ENCODE data around the gene B4GALT2.

The B4GALT2 gene

DNA sequence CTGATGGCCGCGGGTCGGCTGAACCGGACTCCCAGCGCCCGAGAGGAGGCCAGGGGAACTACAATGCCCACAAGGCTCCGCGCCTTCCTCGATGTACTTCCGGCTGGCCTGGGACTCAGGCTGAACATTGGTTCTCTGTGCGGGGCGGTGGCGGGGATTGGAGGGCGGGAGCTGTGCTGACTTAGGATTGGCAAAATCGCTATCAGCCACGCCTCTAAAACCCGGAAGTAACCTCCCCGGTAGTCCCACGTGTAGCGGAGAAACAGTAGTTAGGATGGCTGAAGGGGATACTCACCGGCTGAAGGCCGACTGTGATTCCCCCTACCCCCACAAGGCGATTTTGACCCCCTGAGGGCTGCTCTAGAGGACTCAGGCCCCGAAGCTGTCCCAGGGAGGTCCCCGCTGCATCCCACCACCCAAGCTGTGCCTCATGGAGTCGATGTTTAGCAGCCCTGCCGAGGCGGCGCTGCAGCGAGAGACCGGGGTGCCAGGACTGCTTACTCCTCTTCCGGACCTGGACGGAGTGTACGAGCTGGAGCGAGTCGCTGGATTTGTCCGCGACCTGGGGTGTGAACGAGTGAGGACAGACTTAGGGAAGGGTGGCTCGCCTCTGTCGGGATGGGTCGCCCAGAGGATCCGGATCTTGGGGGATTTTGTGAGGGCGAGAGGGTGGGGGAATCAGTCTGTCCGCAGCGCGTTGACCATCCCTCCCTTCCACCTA, 9.1 kb upstream of the B4GALT2 start, which contains the start of gene DPH2:
DPH2 (plus strand) TSS at position 265 of the 721 bp plus-strand sequence; CDS start at position 431, 166 bp downstream.
- DNase-seq (ENCODE audit: low spot score) = peak; percentile 94

DNA sequence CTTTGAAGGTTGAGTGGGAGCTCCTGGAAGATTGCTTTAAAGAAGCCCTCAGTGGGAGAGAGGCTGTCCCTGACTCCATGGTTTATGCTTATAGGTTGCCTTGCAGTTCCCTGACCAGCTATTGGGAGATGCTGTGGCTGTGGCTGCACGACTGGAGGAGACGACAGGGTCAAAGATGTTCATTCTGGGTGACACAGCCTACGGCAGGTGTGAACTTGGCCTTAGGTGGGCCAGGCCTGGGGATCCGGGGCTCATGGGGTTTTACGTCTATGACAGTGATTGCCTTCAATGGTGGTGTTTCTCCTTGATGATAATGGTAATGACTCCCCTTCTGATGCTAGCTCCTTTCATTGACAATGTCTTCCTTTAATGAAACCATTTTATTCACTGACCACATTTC, 8.5 kb upstream of the B4GALT2 start:
- no peak for DNase-seq (ENCODE audit: low spot score)

GRCh38 chr1:43970911-43971310, 8.1 kb upstream of the B4GALT2 start:
- DNase-seq (ENCODE audit: low spot score) = no peak

DNA sequence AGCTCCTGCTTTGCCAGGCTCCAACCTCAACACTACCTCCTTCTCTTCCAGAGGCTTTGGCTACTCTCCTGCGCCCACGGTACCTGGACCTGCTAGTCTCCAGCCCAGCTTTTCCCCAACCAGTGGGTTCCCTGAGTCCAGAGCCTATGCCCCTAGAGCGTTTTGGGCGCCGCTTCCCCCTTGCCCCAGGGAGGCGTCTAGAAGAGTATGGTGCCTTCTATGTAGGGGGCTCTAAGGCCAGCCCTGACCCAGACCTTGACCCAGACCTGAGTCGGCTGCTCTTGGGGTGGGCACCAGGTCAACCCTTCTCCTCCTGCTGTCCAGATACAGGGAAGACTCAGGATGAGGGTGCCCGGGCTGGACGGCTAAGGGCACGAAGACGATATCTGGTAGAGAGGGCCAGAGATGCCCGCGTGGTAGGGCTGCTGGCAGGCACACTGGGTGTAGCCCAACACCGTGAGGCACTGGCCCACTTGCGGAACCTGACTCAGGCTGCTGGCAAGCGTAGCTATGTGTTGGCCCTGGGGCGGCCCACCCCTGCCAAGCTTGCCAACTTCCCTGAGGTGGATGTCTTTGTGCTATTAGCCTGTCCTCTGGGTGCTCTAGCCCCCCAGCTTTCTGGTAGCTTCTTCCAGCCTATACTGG, 7.6 kb upstream of the B4GALT2 start:
- DNase-seq (ENCODE audit: low spot score) = no peak

GRCh38 chr1:43973981-43974442, 5.0 kb upstream of the B4GALT2 start:
- no peak for DNase-seq (ENCODE audit: low spot score)

DNA sequence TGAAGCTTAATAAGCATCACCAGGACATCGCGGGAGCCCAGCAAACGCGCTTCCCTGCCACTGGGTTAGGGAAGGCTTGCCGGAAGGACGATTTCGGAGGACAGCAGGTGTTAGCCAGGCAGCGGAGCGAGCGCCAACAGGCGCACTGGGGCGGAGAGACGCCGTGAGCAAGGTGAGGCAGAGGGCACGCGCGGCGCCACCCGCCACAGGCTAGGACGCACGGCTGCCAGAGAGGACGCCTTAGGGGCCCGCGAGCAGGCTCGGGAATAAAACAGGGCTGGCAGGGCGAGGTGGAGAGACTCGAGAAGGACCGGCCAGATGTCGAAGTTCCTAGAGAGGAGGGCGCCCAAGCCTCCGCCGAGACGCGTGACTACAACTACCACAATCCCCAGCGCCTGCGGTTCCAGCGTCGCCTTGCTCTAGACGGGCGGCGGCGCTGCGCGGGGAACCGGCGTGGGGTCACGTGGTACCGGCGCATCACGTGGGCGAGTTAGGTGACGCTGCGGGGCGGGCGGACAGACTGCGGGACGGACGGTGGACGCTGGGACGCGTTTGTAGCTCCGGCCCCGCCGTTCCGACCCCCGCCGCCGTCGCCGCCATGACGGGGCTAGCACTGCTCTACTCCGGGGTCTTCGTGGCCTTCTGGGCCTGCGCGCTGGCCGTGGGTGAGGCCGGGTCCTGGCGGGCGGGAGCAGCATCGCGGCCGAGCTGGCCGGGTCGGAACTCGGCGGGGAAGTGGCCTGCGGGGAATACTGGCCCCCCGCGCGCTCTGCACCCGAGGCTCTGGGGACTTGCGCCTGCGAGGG, 4.4 kb upstream of the B4GALT2 start, which contains the start of gene ATP6V0B:
ATP6V0B (plus strand) TSS at position 518 of the 806 bp plus-strand sequence; CDS start at position 599, 81 bp downstream.
- DNase-seq (ENCODE audit: low spot score) = peak; percentile 87

DNA sequence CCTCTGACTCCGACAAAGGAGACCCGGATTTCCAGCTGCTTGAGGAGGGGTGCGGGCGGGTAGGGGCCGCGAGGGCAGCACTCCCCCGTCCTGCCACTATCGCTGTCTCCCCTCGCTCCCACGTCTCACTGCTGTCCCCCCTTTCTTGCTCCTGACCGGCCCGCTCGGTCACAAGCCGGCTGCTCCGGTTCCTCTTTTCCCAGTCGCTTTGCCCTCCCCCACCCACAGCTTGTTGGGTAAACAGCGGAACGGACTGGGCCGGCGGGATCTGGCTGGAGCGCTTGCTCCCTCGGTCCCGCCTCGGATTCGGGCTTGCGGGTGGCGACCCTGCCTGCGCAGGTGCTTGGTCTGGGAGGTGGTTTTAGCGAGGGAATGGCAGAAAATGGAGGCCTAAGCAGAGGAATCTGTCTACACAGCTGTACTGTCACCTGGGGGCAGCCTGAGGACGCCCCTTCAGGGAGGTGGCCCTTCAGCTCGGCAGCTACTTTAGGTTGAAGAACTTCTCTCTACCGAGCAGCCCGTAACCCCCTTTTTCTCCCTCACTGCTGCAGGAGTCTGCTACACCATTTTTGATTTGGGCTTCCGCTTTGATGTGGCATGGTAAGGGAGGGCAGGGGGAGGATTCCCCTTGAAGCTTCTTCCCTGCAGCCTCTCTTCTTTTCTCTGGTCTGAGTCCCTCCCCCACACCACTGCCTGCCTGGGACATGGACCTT, 3.6 kb upstream of the B4GALT2 start:
- DNase-seq (ENCODE audit: low spot score) = no peak

GRCh38 chr1:43976045-43976444, 3.0 kb upstream of the B4GALT2 start:
- DNase-seq (ENCODE audit: low spot score) = no peak

DNA sequence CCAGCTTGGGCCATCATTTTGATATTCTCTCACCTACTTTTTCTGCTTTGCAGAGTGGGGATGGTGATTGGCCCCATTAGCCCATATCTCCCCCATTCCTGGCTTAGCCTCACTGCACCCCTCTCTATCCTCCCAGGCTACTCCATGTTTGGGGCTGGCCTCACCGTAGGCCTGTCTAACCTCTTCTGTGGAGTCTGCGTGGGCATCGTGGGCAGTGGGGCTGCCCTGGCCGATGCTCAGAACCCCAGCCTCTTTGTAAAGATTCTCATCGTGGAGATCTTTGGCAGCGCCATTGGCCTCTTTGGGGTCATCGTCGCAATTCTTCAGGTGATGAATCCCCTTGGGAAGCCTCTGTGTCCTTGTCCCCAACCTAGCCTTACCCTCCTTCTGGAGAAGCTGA, 2.1 kb upstream of the B4GALT2 start:
- DNase-seq (ENCODE audit: low spot score) = no peak

GRCh38 chr1:43977376-43978263, 1.4 kb upstream of the B4GALT2 start:
- DNase-seq (ENCODE audit: low spot score) = no peak

DNA sequence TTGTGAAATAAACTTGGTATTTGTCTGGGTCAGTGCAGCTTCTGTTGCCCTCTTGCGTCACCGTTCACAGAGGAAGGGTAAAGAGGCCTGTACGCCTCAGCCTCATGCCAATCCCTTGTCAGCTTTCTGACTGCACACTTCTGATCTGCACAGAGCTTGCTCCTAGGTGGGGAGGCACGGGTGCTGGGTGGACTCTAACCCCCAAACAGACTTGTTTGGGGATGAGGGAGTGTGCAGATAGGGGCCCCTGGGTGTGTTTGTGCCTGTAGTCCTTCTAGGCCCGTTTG, 803 bp upstream of the B4GALT2 start:
- DNase-seq (ENCODE audit: low spot score) = no peak

DNA sequence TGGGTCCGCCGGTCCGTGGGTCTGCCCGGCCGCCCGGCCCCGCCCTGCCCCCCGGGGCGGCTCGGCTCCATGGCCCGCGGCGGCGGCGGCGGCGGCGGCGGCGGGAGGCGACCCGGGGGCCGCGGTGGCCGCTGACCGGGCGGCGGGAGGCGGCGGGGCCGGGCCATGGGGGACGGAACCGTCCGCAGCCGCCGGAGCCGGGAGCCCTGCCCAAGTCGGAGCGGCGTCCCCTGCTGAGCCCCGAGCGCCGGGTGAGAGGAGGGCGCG, 184 bp downstream of the B4GALT2 start:
- DNase-seq (ENCODE audit: low spot score) = no peak

GRCh38 chr1:43979528-43980254, 681 bp downstream of the B4GALT2 start:
- DNase-seq (ENCODE audit: low spot score) = no peak

DNA sequence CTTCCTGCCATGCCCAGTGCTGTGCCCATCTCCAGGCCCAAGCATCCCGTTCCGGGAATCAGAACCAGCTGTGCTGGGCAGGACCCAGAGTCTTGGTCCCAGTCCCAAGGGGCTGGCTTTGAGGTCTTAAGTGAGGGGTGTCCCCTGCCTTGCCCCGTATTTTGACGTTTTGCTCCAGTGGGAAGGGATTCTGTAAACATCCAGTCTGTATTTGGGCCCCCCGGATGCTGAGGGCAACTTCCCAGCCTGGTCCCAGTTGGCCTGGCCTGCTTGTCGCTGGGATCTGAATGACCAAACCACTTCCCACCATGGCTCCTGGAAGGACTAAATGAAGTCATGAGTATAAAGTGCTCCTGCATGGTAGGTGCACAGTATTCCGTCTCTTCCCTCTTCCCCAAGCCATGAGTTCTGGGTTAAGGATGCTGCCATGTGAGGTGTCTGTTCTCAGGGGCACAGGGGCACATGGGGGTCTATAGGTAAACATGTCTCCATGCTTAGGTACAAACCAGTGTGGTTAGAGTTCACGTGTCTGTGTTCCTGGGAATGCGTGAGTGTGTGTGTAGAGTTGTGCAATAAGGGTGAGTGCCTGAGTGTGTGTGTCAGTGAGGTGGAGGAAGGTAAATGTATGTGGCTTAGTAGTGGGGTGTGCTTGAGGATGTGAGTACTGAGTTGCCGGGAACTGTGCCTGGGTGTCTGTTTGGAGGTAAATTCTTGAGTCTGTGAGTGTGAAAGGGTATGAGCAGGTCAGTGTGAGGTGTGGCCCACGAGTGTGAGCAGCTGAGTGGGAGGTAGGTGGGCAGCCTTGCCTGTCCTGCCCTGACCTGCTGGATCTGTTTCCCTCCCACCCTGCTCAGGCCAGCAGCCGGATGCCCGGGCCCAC, 1.5 kb downstream of the B4GALT2 start:
- DNase-seq (ENCODE audit: low spot score) = no peak

DNA sequence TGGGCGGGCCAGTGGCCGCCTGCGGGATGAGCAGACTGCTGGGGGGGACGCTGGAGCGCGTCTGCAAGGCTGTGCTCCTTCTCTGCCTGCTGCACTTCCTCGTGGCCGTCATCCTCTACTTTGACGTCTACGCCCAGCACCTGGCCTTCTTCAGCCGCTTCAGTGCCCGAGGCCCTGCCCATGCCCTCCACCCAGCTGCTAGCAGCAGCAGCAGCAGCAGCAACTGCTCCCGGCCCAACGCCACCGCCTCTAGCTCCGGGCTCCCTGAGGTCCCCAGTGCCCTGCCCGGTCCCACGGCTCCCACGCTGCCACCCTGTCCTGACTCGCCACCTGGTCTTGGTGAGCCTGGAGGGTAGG, 2.1 kb downstream of the B4GALT2 start:
- DNase-seq (ENCODE audit: low spot score) = no peak

DNA sequence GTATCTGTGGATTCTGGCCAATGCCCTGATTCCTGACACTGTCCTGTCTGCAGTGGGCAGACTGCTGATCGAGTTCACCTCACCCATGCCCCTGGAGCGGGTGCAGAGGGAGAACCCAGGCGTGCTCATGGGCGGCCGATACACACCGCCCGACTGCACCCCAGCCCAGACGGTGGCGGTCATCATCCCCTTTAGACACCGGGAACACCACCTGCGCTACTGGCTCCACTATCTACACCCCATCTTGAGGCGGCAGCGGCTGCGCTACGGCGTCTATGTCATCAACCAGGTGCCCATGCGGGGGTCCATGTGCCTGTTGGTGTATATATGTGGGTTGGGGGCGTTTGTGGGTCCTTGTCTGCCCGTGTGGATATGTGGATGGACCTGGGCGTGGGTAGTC, 2.6 kb downstream of the B4GALT2 start:
- DNase-seq (ENCODE audit: low spot score) = no peak

DNA sequence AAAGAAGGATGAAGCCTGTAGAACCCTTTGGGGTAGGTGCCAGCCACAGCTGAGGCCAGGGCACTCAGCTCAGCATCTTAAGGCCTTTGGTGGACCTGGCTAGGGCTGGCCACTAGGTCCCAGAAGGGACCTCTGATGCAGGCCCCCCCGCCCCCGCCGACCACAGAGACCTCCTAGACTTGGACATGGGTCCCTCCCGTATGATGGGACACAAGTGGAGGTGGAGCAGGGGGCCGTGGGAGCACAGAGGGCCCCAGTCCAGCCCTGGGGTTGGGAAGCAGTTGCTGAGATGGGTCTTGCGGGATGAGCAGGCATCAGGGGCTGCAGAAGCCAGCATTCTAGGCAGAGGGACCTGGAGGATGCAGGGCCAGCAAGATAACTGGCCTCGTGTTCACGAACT, 3.2 kb downstream of the B4GALT2 start:
- no peak for DNase-seq (ENCODE audit: low spot score)

GRCh38 chr1:43982808-43983207, 3.8 kb downstream of the B4GALT2 start:
- no peak for DNase-seq (ENCODE audit: low spot score)

DNA sequence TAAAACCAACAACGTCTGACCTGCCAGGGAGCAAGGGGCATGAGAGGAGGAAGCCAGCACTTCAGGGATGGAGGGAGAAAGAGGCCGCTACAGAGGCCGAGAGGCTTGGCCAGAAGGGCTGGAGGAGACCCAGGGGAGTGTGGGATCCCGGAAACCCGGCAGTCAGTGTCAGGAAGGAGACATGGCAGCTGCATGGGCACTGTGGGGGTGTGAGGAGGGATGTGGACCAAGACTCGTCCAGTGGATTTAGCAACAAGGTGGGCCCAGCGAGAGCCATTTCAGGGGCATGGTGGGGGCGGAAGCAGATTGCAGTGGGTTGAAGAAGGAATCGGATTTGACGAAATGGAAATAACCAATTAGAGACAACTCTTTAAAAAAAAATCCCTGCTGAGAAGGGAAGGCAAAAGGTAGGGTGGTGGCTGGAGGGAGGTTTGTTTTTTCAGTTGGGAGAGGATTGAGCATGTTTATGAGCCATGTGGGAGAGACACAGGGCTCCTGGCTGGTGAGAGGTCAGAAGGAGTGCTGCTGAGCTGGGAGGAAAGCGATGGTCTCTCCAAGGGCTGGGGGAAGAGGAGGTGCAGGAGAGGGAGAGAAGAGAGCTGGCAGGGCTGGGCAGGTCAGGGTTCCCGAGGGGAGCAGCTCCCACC, 4.4 kb downstream of the B4GALT2 start:
- no peak for DNase-seq (ENCODE audit: low spot score)

Measured in SK-N-DZ (cell line).